Adipose tissue (tissue), 3 donors: ENCODE measurements around the gene MCAT. TPM values are rescaled to one million over a fixed set of nuclear protein-coding genes. Genes with fewer than 3 reads are reported as not detected.

ENCODE experiments used
- H3K27ac ChIP-seq: one replicate; pipeline ENCODE4 v1.5.1; 2013; ENCODE audit warnings: low read depth, low read length
- WGBS, 3 donors: extraction: QIAGEN DNeasy Blood & Tissue Kit; methylation state at CpG; one replicate each; pipeline ENCODE4 v1.1.7; 2013; 5-methylcytosine and 5-hydroxymethylcytosine counted together
- polyA plus RNA-seq, 3 donors: library from polyadenylated mRNA; stranded (reverse); fragments of 200-250 nt; gene quantifications; one replicate each; pipeline ENCODE4 v1.2.3, GENCODE V29; 2013
- donor health status: healthy with polysubstance abuse.
- donor health status: Bipolar disorder and iron deficiency.
- donor health status: healthy.

MCAT gene
- polyA plus RNA-seq: 10 to 100 TPM in 2 of 3 donors, 1 to 10 TPM in 1; 9.8 to 19.8 (median 15.3) TPM

- WGBS, 3 donors: 0 to 1% (median 0%) methylated on average over 79 to 83 of the region's 83 CpGs
- H3K27ac ChIP-seq: no peak within 1 kb of the TSS
Measured at GRCh38 chr22:43142880-43143562, at the start of gene MCAT. Gene MCAT, minus strand, starts transcription at chr22:43143398. Its CDS starts 50 bp downstream, at chr22:43143348.

- H3K27ac ChIP-seq: no peak overlapping the region
Measured at GRCh38 chr22:43191831-43192230, 48.6 kb upstream of the MCAT start.

GRCh38 chr22:43188829-43189545 lies 45.8 kb upstream of the MCAT start:
- no peak overlapping the region for H3K27ac ChIP-seq
- WGBS, 3 donors: 93 to 95% (median 95%) methylated on average over 5 of the region's 5 CpGs

GRCh38 chr22:43187171-43188099 lies 44.2 kb upstream of the MCAT start:
- whole genome bisulfite sequencing, 3 donors: 4 to 7% (median 7%) methylated on average over 41 to 59 of the region's 86 CpGs
- H3K27ac ChIP-seq: no peak overlapping the region

GRCh38 chr22:43186272-43187170 lies 43.3 kb upstream of the MCAT start, which contains the start of gene TTLL12:
Gene TTLL12, minus strand, starts transcription at chr22:43187134. Its CDS starts 65 bp downstream, at chr22:43187069.
- H3K27ac ChIP-seq: no peak within 1 kb of the TSS
- WGBS, 3 donors: 1 to 2% (median 1%) methylated on average over 46 to 85 of the region's 87 CpGs

- 7 to 26% (median 23%) methylated on average over 12 of the region's 12 CpGs for WGBS, 3 donors
- no peak overlapping the region for H3K27ac ChIP-seq
Measured at GRCh38 chr22:43185860-43186261, 42.7 kb upstream of the MCAT start.

- WGBS, 3 donors: 71 to 86% (median 71%) methylated on average over 12 of the region's 12 CpGs
Measured at GRCh38 chr22:43183496-43184277, 40.5 kb upstream of the MCAT start.

GRCh38 chr22:43182726-43183125 lies 39.5 kb upstream of the MCAT start:
- WGBS, 3 donors: 92 to 96% (median 95%) methylated on average over 17 of the region's 17 CpGs
- H3K27ac ChIP-seq: no peak overlapping the region

More at GRCh38 chr22:43183496-43184277, 40.5 kb upstream of the MCAT start:
- no peak overlapping the region for H3K27ac ChIP-seq

GRCh38 chr22:43182118-43182517 lies 38.9 kb upstream of the MCAT start:
- 93 to 95% (median 93%) methylated on average over 9 to 10 of the region's 10 CpGs for WGBS, 3 donors
- no peak overlapping the region for H3K27ac ChIP-seq

- no peak overlapping the region for H3K27ac ChIP-seq
- 93 to 95% (median 94%) methylated on average over 13 of the region's 13 CpGs for WGBS, 3 donors
Measured at GRCh38 chr22:43181321-43182076, 38.3 kb upstream of the MCAT start.

- no peak overlapping the region for H3K27ac ChIP-seq
- WGBS, 3 donors: 93 to 96% (median 93%) methylated on average over 15 of the region's 15 CpGs
Measured at GRCh38 chr22:43180670-43181069, 37.5 kb upstream of the MCAT start.

GRCh38 chr22:43179911-43180195 lies 36.7 kb upstream of the MCAT start:
- no peak overlapping the region for H3K27ac ChIP-seq
- WGBS, 3 donors: 97 to 99% (median 97%) methylated on average over 15 of the region's 15 CpGs

- WGBS, 3 donors: 92 to 96% (median 95%) methylated on average over 24 to 25 of the region's 25 CpGs
- no peak overlapping the region for H3K27ac ChIP-seq
Measured at GRCh38 chr22:43179146-43179910, 36.1 kb upstream of the MCAT start.

- H3K27ac ChIP-seq: no peak overlapping the region
- WGBS, 3 donors: 86 to 92% (median 89%) methylated on average over 7 of the region's 7 CpGs
Measured at GRCh38 chr22:43177479-43177878, 34.3 kb upstream of the MCAT start.

- 75 to 85% (median 76%) methylated on average over 15 of the region's 15 CpGs for WGBS, 3 donors
Measured at GRCh38 chr22:43176090-43176489, 32.9 kb upstream of the MCAT start.

GRCh38 chr22:43174941-43175531 lies 31.8 kb upstream of the MCAT start:
- no peak overlapping the region for H3K27ac ChIP-seq
- 91 to 93% (median 92%) methylated on average over 9 of the region's 9 CpGs for WGBS, 3 donors

More at GRCh38 chr22:43176090-43176489, 32.9 kb upstream of the MCAT start:
- no peak overlapping the region for H3K27ac ChIP-seq
